HCT116 (cell line): ENCODE data around the gene ARNT2. TPM values are rescaled to one million over a fixed set of nuclear protein-coding genes. Genes with fewer than 3 reads are reported as not detected.

Experiments used
- ATAC-seq: fragments of 200-7000 bp; cut with Tn5 transposase; 2 replicates; pipeline ENCODE4 v1.9.1; 2020; ENCODE audit warnings: mild to moderate bottlenecking, moderate library complexity
- BruUV-seq: library from RNA; stranded (reverse); fragments of 400-500 nt; replicated peaks from 2 replicates; lab custom pipeline; 2021; lab: Mats Ljungman, UMichigan
- CTCF ChIA-PET: fragments of 300-600 bp; sonication (Branson Sonifier 250); formaldehyde crosslinking; loops from one replicate; lab custom pipeline; 2021; ENCODE audit warnings: antibody characterized with exemption; lab: Charles Lee
- POLR2A ChIA-PET: fragments of 300-600, 350-600 bp; sonication (Branson Sonifier 250); formaldehyde crosslinking; loops from one replicate; lab custom pipeline; 2021; ENCODE audit warnings: antibody characterized with exemption; lab: Charles Lee
- RAD21 ChIA-PET, 2 experiments: fragments of 300-600 bp; sonication (Branson Sonifier 250); formaldehyde crosslinking; loops; one replicate each; lab custom pipeline; 2023; ENCODE audit warnings: low total read pairs in 2 of 2; ENCODE audit not compliant: uncharacterized antibody in 2 of 2, unreplicated experiment in 2 of 2, low non-redundant PET in 1 of 2; lab: Charles Lee
- DNase-seq: peaks from one replicate; pipeline ENCODE4 v3.0.0-alpha.2; 2010; ENCODE audit warnings: low read depth, low spot score
- H2AFZ ChIP-seq: fragments of 200-600 bp; shearing (Covaris generic), sonication (generic); 2 replicates; pipeline ENCODE4 v1.6.1; 2017; ENCODE audit warnings: low read depth, mixed run types, mixed read lengths, antibody characterized with exemption, low read length; ENCODE audit not compliant: poor library complexity, severe bottlenecking
- H3K27ac ChIP-seq: 2 replicates; pipeline ENCODE4 v1.5.1; 2012; ENCODE audit warnings: low read depth, low read length
- H3K27me3 ChIP-seq: fragments of 200-600 bp; sonication (generic); 2 replicates; pipeline ENCODE4 v1.6.1; 2016; ENCODE audit warnings: mixed run types, low read length, mixed read lengths; ENCODE audit not compliant: insufficient read depth
- H3K36me3 ChIP-seq, 2 experiments: fragments of 200-500 bp in 1 of 2; fragments of 200-600 bp in 1 of 2; sonication (Bioruptor generic) in 1 of 2; sonication (generic) in 1 of 2; 2 replicates each; pipeline versions ENCODE4 v1.5.1 to v1.6.1; 2014 to 2016; ENCODE audit warnings: low read length in 2 of 2, inconsistent platforms in 1 of 2, mixed read lengths in 1 of 2, mixed run types in 1 of 2; ENCODE audit not compliant: insufficient read depth in 2 of 2, control insufficient read depth in 1 of 2
- H3K4me1 ChIP-seq, 2 experiments: fragments of 200-600 bp in 1 of 2; sonication (generic) in 1 of 2; 2 replicates each; pipeline versions ENCODE4 v1.5.1 to v1.6.1; 2012 to 2017; ENCODE audit warnings: low read length in 2 of 2, inconsistent platforms in 1 of 2, mild to moderate bottlenecking in 1 of 2, mixed read lengths in 1 of 2, mixed run types in 1 of 2, moderate library complexity in 1 of 2; ENCODE audit not compliant: insufficient read depth in 2 of 2, control insufficient read depth in 1 of 2
- H3K4me2 ChIP-seq: fragments of 200-600 bp; sonication (generic); 2 replicates; pipeline ENCODE4 v1.6.1; 2017; ENCODE audit warnings: mixed run types, low read length, mixed read lengths
- H3K4me3 ChIP-seq, 2 experiments: fragments of 200-600 bp in 1 of 2; sonication (generic) in 1 of 2; replicated peaks in 1 of 2; 2 replicates each; pipeline ENCODE4 v1.5.1; 2011 to 2016; ENCODE audit warnings: low read length in 2 of 2, control low read depth in 1 of 2, low read depth in 1 of 2, mild to moderate bottlenecking in 1 of 2, mixed read lengths in 1 of 2, mixed run types in 1 of 2
- H3K79me2 ChIP-seq: fragments of 200-600 bp; sonication (generic); 2 replicates; pipeline ENCODE4 v1.6.1; 2017; ENCODE audit warnings: mild to moderate bottlenecking, mixed run types, low read length, moderate library complexity, mixed read lengths; ENCODE audit not compliant: insufficient read depth
- H3K9ac ChIP-seq: fragments of 200-600 bp; sonication (generic); 2 replicates; pipeline ENCODE4 v1.6.1; 2016; ENCODE audit warnings: low read length, mixed read lengths
- H3K9me2 ChIP-seq: fragments of 200-600 bp; sonication (generic), shearing (Covaris generic); 2 replicates; pipeline ENCODE4 v1.6.1; 2017; ENCODE audit warnings: mixed run types, mild to moderate bottlenecking, moderate library complexity; ENCODE audit not compliant: insufficient read depth
- H3K9me3 ChIP-seq, 2 experiments: fragments of 200-500 bp in 1 of 2; fragments of 200-600 bp in 1 of 2; sonication (Bioruptor generic) in 1 of 2; sonication (generic) in 1 of 2; 2 replicates each; pipeline ENCODE4 v1.6.1; 2014 to 2017; ENCODE audit warnings: low read length in 2 of 2, mixed read lengths in 2 of 2, inconsistent platforms in 1 of 2, low read depth in 1 of 2, mild to moderate bottlenecking in 1 of 2, mixed run types in 1 of 2, moderate library complexity in 1 of 2; ENCODE audit not compliant: control insufficient read depth in 1 of 2, insufficient read depth in 1 of 2
- H4K20me1 ChIP-seq: fragments of 200-600 bp; sonication (generic), shearing (Covaris generic); 2 replicates; pipeline ENCODE4 v1.6.1; 2017; ENCODE audit warnings: mixed run types, mild to moderate bottlenecking, moderate library complexity; ENCODE audit not compliant: insufficient read depth
- ATF3 ChIP-seq: IDR thresholded peaks from 2 replicates; pipeline ENCODE4 v1.6.1; 2012
- CBX3 ChIP-seq: IDR thresholded peaks from 2 replicates; pipeline ENCODE4 v1.6.1; 2012; ENCODE audit warnings: low read depth
- CEBPB ChIP-seq: IDR thresholded peaks from 2 replicates; pipeline ENCODE4 v1.6.1; 2012; ENCODE audit warnings: low read depth
- ELF1 ChIP-seq: IDR thresholded peaks from 2 replicates; pipeline ENCODE4 v1.6.1; 2012; ENCODE audit warnings: low read depth, borderline replicate concordance
- EZH2phosphoT487 ChIP-seq: fragments of 200-600 bp; IDR thresholded peaks from 2 replicates; pipeline ENCODE4 v1.6.1; 2018; ENCODE audit warnings: antibody characterized with exemption, borderline replicate concordance
- REST ChIP-seq: IDR thresholded peaks from 2 replicates; pipeline ENCODE4 v1.6.1; 2012; ENCODE audit warnings: low read depth
- SRF ChIP-seq: IDR thresholded peaks from 2 replicates; pipeline ENCODE4 v1.6.1; 2012; ENCODE audit warnings: low read depth
- intact Hi-C: fragments of 100-400 bp; cut with micrococcal nuclease; formaldehyde crosslinking; loops from 2 replicates; pipeline ENCODE4 v1.10.0; 2022
- total RNA-seq: library from RNA; stranded (reverse); gene quantifications from one replicate; pipeline ENCODE4 v1.2.1, GENCODE V29; 2021; ENCODE audit not compliant: unreplicated experiment
- TF ChIP-seq, protein P1 (sequence below): IDR thresholded peaks from 2 replicates; pipeline ENCODE4 v1.6.1; 2011; ENCODE audit warnings: mild to moderate bottlenecking, low read length, moderate library complexity; ENCODE audit not compliant: insufficient replicate concordance; ENCODE audit errors: extremely low read depth

Gene ARNT2
- total RNA-seq, 1 experiment from 2014 or later = 3.0 TPM

- intact Hi-C loops = no loop called here
- RAD21 ChIA-PET = no interaction called here
- Histone ChIP-seq H3K9me3 (no peaks in the 10 kb centered on the region), H3K4me2 (no peak overlapping the region), H4K20me1 (no peaks in the 10 kb centered on the region), H3K4me3 (no peak overlapping the region), H3K4me1 (no peaks in the 10 kb centered on the region), H2AFZ (no peak overlapping the region), H3K27ac (no peak overlapping the region), H3K79me2 (no peaks in the 10 kb centered on the region), H3K9me2 (no peaks in the 10 kb centered on the region)
- ATAC-seq = no peak
- POLR2A ChIA-PET = no interaction called here
- BruUV-seq = no TSS peak
- no peak for DNase-seq
- TF ChIP-seq ELF1 (no peak), REST (no peak), ATF3 (no peak), CBX3 (no peak), SRF (no peak), CEBPB (no peak), EZH2phosphoT487 (no peak)
- TF ChIP-seq, protein P1, sequence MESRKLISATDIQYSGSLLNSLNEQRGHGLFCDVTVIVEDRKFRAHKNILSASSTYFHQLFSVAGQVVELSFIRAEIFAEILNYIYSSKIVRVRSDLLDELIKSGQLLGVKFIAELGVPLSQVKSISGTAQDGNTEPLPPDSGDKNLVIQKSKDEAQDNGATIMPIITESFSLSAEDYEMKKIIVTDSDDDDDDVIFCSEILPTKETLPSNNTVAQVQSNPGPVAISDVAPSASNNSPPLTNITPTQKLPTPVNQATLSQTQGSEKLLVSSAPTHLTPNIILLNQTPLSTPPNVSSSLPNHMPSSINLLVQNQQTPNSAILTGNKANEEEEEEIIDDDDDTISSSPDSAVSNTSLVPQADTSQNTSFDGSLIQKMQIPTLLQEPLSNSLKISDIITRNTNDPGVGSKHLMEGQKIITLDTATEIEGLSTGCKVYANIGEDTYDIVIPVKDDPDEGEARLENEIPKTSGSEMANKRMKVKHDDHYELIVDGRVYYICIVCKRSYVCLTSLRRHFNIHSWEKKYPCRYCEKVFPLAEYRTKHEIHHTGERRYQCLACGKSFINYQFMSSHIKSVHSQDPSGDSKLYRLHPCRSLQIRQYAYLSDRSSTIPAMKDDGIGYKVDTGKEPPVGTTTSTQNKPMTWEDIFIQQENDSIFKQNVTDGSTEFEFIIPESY = no peak
- TF ChIP-seq, all 23 proteins: peak for 0
- H3K27me3 ChIP-seq = 0 out of 2 replicates have a peak, but pooled peaks cover 6% of the 10 kb centered on the region
- CTCF ChIA-PET = no interaction called here
- H3K36me3 ChIP-seq = no peaks in the 10 kb centered on the region
- H3K9ac ChIP-seq = no peak overlapping the region
Observed at GRCh38 chr15:80530737-80531365, 126.7 kb downstream of the ARNT2 start.
